CD4-positive, alpha-beta T cell treated with Interleukin-15 for 4 hours (primary cell): ENCODE measurements around the gene CYP4F22.
"Not testable (repeated sequence)": the region's sequence is repeated elsewhere in the genome, so short reads cannot be mapped to it uniquely, and the experiment has no call there.

ENCODE experiments used
- DNase-seq: peaks from one replicate; pipeline ENCODE4 v3.0.0-alpha.2; 2020; ENCODE audit warnings: low spot score

Gene CYP4F22

GRCh38 chr19:15508035-15508710 is at the start of gene CYP4F22:
TSS of gene CYP4F22 (plus strand) at chr19:15508525. CDS start at chr19:15525337, 16,812 bp downstream.
- peak; percentile 1 for DNase-seq

GRCh38 chr19:15461694-15462093 is 46.6 kb upstream of the CYP4F22 start:
- DNase-seq = no peak

- DNase-seq = peak; percentile 83
Measured at GRCh38 chr19:15463861-15464371, 44.4 kb upstream of the CYP4F22 start.

GRCh38 chr19:15464394-15465385 is 43.6 kb upstream of the CYP4F22 start, which contains the start of gene RASAL3:
TSS of gene RASAL3 (minus strand) at chr19:15464544. CDS start at chr19:15464358, 186 bp downstream.
- peak; percentile 71 for DNase-seq

- peak; percentile 85 for DNase-seq
Measured at GRCh38 chr19:15466851-15467733, 41.2 kb upstream of the CYP4F22 start.

- DNase-seq = no peak
Measured at GRCh38 chr19:15467734-15468214, 40.6 kb upstream of the CYP4F22 start.

GRCh38 chr19:15468675-15469512 is 39.4 kb upstream of the CYP4F22 start:
- DNase-seq = no peak

GRCh38 chr19:15469513-15470297 is 38.6 kb upstream of the CYP4F22 start:
- DNase-seq = peak; percentile 22

GRCh38 chr19:15471639-15472101 is 36.7 kb upstream of the CYP4F22 start:
- no peak for DNase-seq

GRCh38 chr19:15473821-15474220 is 34.5 kb upstream of the CYP4F22 start:
- not testable (repeated sequence) for DNase-seq

- DNase-seq = no peak
Measured at GRCh38 chr19:15475169-15475568, 33.2 kb upstream of the CYP4F22 start.

GRCh38 chr19:15475611-15476010 is 32.7 kb upstream of the CYP4F22 start:
- no peak for DNase-seq

GRCh38 chr19:15476325-15476724 is 32.0 kb upstream of the CYP4F22 start:
- no peak for DNase-seq

- no peak for DNase-seq
Measured at GRCh38 chr19:15479391-15480345, 28.7 kb upstream of the CYP4F22 start, which contains the start of gene PGLYRP2. TSS of gene PGLYRP2 (minus strand) at chr19:15479501. CDS start at chr19:15479371, 130 bp downstream.

GRCh38 chr19:15480996-15481395 is 27.3 kb upstream of the CYP4F22 start:
- DNase-seq = not testable (repeated sequence)

- not testable (repeated sequence) for DNase-seq
Measured at GRCh38 chr19:15485768-15486167, 22.6 kb upstream of the CYP4F22 start.

GRCh38 chr19:15487038-15487437 is 21.3 kb upstream of the CYP4F22 start:
- no peak for DNase-seq
